HFFc6 (cell line): ENCODE measurements around the gene RASGRP1. TPM values are rescaled to one million over a fixed set of nuclear protein-coding genes. Genes with fewer than 3 reads are reported as not detected.

Experiments used
- DNase-seq: peaks from one replicate; pipeline ENCODE4 v3.0.0-alpha.2; 2018
- H3K27ac Mint-ChIP-seq: 2 replicates; pipeline ENCODE4 v1.8.0; 2020; ENCODE audit warnings: mild to moderate bottlenecking, mixed read lengths
- H3K27me3 Mint-ChIP-seq: 2 replicates; pipeline ENCODE4 v1.8.0; 2021; ENCODE audit warnings: mild to moderate bottlenecking, moderate library complexity, mixed read lengths; ENCODE audit not compliant: insufficient read depth
- H3K36me3 Mint-ChIP-seq: 2 replicates; pipeline ENCODE4 v1.8.0; 2021; ENCODE audit warnings: low read depth, mixed read lengths
- H3K4me1 Mint-ChIP-seq: 2 replicates; pipeline ENCODE4 v1.8.0; 2020; ENCODE audit warnings: low read depth, mixed read lengths
- H3K4me3 Mint-ChIP-seq: 2 replicates; pipeline ENCODE4 v1.8.0; 2020; ENCODE audit warnings: mild to moderate bottlenecking, moderate library complexity, mixed read lengths
- H3K9me3 Mint-ChIP-seq: 2 replicates; pipeline ENCODE4 v1.8.0; 2020; ENCODE audit warnings: mild to moderate bottlenecking, mixed read lengths
- total RNA-seq, 6 experiments: library from RNA; stranded (reverse); fragmentation: NEBNext Ultra II Directional; extraction: Animal tissue kit (Norgen Biotek cat#: 25700); gene quantifications; 2 replicates in 1 of 6; 3 replicates in 5 of 6; pipeline ENCODE4 v1.2.3, GENCODE V29; 2021
- TF ChIP-seq, protein P1 (sequence below): fragments of 200-600 bp; sonication (generic); IDR thresholded peaks from 2 replicates; pipeline ENCODE4 v1.5.0; 2021; ENCODE audit warnings: antibody characterized with exemption, mild to moderate bottlenecking

RASGRP1 gene
- total RNA-seq, 6 experiments from 2014 or later, result 0.14 to 0.59 (median 0.37) TPM

DNA sequence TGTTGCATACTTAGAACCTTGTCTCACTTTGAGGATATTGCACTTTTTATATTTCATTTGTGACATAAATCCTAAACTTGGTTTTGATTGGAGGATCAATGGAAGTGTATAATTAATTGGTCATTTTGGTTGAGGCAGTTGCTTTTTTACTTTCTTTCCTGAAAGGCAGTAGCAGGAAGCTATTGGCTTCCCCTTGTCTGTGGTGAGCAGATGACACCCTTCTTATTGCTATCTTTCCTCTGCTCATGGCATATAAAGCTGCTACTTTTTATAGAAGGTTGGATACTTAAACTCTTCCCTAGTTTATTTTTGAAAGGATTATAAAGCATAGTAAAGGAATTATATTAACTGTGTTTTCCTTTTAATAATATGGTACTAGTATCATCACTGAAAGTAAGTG, 82.0 kb downstream of the RASGRP1 start:
- Mint-ChIP-seq H3K4me3 (no peak overlapping the region), H3K27ac (no peak overlapping the region), H3K36me3 (peaks cover 20% of the 10 kb centered on the region), H3K27me3 (no peaks in the 10 kb centered on the region), H3K4me1 (peaks cover 27% of the 10 kb centered on the region), H3K9me3 (no peaks in the 10 kb centered on the region)
- TF ChIP-seq, protein P1, sequence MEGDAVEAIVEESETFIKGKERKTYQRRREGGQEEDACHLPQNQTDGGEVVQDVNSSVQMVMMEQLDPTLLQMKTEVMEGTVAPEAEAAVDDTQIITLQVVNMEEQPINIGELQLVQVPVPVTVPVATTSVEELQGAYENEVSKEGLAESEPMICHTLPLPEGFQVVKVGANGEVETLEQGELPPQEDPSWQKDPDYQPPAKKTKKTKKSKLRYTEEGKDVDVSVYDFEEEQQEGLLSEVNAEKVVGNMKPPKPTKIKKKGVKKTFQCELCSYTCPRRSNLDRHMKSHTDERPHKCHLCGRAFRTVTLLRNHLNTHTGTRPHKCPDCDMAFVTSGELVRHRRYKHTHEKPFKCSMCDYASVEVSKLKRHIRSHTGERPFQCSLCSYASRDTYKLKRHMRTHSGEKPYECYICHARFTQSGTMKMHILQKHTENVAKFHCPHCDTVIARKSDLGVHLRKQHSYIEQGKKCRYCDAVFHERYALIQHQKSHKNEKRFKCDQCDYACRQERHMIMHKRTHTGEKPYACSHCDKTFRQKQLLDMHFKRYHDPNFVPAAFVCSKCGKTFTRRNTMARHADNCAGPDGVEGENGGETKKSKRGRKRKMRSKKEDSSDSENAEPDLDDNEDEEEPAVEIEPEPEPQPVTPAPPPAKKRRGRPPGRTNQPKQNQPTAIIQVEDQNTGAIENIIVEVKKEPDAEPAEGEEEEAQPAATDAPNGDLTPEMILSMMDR, result no peak
- no peak for DNase-seq

DNA sequence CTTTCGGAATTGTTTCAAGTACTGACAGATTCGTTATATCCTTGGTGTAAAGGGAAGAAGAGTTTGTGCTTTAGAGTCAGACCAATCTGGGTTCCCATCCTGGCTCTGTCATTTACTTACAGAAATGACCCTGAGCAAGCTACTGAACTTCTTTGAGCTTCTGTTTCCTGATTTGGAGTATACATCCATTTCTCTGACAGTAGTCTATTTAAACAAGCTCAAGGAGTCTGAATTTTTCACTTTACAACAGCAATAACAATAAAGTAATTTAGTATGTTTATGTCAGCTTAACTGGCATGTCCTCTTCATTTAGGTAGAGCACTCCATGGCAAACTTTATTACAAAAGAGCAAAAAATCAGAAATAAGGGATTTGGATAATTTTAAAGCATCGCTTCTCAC, 82.9 kb downstream of the RASGRP1 start:
- Mint-ChIP-seq H3K27ac (no peak overlapping the region), H3K36me3 (peaks cover 23% of the 10 kb centered on the region), H3K4me3 (no peak overlapping the region), H3K4me1 (peaks cover 19% of the 10 kb centered on the region), H3K27me3 (no peaks in the 10 kb centered on the region), H3K9me3 (no peaks in the 10 kb centered on the region)
- no peak for DNase-seq
- TF ChIP-seq, protein P1, result no peak

DNA sequence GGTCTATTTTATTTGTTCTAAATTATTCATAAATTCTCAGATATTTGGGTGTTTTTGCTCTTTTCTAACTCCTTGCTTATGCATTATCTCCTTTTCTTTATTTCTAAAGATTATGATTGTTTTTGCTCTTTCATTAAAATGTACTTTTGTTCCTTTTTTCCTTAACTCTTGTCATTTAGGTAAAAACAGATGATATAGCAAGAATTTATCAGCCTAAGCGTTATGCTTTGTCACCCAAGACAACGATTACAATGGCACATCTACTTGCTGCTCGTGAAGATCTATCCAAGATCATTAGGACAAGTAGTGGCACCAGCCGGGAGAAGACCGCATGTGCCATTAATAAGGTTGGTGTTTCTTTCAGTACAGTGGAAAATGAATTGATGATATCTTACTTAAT, 83.5 kb downstream of the RASGRP1 start:
- H3K4me3 Mint-ChIP-seq, result no peak overlapping the region
- DNase-seq, result no peak
- H3K27ac Mint-ChIP-seq, result no peak overlapping the region
- H3K36me3 Mint-ChIP-seq, result peaks cover 23% of the 10 kb centered on the region; the same call in 1 of the 2 replicates
- H3K9me3 Mint-ChIP-seq, result no peaks in the 10 kb centered on the region
- peaks cover 15% of the 10 kb centered on the region for H3K4me1 Mint-ChIP-seq
- TF ChIP-seq, protein P1, result no peak
- no peaks in the 10 kb centered on the region for H3K27me3 Mint-ChIP-seq

DNA sequence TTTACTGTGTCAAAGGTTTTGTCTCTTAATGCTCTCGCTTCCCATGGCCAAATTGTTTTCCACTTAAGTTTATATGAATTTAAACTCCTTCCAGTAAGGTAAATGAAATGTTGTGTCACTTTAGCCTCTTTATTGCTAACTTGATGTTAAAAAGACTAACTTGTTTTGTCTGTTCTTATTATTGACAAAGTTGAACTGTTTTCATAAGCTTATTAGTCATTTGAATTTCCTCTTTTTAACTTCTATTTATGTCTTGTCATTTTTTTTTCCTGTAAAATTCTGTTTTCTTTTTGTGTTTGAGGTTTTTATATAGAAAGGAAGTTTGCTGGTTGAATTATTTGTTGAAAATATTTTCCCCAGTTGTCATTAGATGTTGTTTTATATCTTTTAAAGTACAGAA, 84.9 kb downstream of the RASGRP1 start:
- no peaks in the 10 kb centered on the region for H3K27me3 Mint-ChIP-seq
- no peak overlapping the region for H3K4me3 Mint-ChIP-seq
- peaks cover 16% of the 10 kb centered on the region for H3K4me1 Mint-ChIP-seq
- peaks cover 23% of the 10 kb centered on the region; the same call in 1 of the 2 replicates for H3K36me3 Mint-ChIP-seq
- no peak for DNase-seq
- no peaks in the 10 kb centered on the region for H3K9me3 Mint-ChIP-seq
- H3K27ac Mint-ChIP-seq, result no peak overlapping the region
- TF ChIP-seq, protein P1, result no peak

DNA sequence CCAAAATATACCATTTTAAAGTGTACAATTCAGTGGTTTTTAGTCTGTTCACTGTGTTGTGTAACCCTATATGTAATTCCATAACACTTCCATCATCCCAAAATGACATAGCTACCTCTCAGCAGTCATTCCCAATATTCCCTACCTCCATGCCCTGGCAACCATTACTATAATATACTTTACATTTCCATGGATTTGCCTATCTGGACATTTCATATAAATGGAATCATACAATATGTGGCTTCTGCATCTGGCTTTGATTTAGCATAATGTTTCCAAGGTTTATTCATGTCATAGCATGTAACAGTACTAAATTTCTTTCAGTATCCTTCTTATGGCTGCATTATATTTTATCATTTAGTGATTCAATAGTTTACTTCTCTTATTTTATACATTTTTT, 85.3 kb downstream of the RASGRP1 start:
- H3K27ac Mint-ChIP-seq, result no peak overlapping the region
- TF ChIP-seq, protein P1, result no peak
- DNase-seq, result no peak
- peaks cover 21% of the 10 kb centered on the region for H3K4me1 Mint-ChIP-seq
- H3K36me3 Mint-ChIP-seq, result peaks cover 26% of the 10 kb centered on the region; the same call in 1 of the 2 replicates
- H3K9me3 Mint-ChIP-seq, result no peaks in the 10 kb centered on the region
- no peaks in the 10 kb centered on the region for H3K27me3 Mint-ChIP-seq
- H3K4me3 Mint-ChIP-seq, result no peak overlapping the region

DNA sequence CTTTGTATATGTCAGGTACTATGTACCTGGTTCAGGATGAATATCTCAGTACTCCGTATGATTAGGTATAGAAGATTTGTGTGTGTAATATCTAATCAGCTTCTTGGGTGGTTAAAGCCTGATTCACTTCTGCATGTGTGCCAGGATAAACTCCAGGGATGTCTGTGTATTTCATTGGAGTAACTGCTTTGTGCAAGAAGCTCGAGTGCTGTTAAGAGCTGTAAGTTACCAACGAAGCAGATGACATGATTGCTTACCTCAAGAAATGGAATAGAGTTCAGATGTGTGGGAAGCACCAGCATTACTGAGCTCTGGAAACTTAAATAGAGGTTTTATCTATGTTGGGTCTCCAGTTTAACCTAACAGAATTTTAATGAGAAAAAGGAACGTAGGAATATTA, 87.0 kb downstream of the RASGRP1 start:
- peaks cover 24% of the 10 kb centered on the region for H3K4me1 Mint-ChIP-seq
- H3K27me3 Mint-ChIP-seq, result no peaks in the 10 kb centered on the region
- TF ChIP-seq, protein P1, result no peak
- no peak overlapping the region for H3K4me3 Mint-ChIP-seq
- H3K36me3 Mint-ChIP-seq, result peaks cover 28% of the 10 kb centered on the region; the same call in 1 of the 2 replicates
- H3K9me3 Mint-ChIP-seq, result no peaks in the 10 kb centered on the region
- DNase-seq, result no peak
- H3K27ac Mint-ChIP-seq, result no peak overlapping the region
